Eye (tissue), 1 donor: ENCODE data around the gene SMOC2.
A peak's percentile ranks its signal among the peaks of the same experiment; 100 is the strongest.

ENCODE experiments used
- DNase-seq: peaks from one replicate; pipeline ENCODE4 v3.0.0-alpha.2; 2015

Gene SMOC2

DNA sequence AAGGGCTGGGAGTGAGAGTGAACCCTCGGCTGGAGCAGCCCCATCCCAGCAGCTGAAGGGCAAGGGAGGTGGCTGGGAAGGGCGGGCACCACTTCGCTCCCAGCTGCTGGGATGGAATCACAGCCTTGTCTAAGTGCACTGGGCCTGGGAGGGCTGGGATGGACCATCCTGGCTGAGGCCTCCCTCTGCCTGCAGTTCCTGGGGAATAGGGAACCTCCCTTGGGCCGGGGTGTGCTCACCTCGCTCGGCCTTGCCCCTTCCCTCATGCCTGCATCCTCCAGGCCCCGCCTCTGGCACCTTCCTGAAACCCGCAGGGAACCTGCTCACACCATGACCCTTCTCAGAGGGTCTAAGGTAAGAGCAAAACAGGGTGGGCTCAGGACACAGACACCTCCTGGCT is 53.7 kb downstream of the SMOC2 start:
- no peak for DNase-seq

DNA sequence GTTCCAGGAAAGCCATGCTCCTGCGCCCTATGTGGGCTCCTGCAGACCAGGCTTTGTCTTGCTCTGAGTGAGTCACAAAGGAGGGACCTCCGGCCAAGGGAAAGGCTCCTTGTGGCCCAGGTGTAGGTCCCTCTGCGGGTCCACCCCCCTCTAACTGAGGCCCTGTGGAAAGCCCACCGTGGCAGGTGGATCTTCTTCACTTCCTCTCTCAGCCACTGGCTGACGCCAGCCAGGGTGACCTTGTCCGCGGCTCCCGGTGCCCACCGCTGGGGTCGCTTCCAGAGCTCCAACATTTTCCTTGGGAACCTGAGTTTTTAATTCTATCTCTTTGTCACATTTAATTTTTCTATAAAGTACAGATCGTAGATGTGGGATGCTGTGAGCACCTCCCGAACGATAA is 54.1 kb downstream of the SMOC2 start:
- DNase-seq: no peak

DNA sequence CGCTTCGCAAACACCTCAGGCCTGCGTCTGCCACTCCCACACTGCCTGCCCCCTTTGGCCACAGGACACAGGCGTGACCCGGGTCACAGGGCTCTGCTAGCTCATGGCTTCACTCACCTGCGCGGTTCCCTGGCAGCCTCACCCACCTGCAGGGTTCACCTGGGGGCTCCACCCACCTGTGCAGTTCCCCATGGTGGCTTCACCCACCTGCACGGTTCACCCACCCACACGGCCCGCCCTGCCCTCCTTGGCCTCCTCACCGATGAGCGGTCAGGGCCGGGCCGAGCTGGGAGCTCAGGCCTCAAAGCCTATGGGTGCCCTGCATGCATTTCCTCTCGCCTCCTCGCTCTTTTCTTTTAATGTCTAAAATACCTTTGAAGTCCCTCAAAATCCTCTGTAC is 54.7 kb downstream of the SMOC2 start:
- DNase-seq: no peak

DNA sequence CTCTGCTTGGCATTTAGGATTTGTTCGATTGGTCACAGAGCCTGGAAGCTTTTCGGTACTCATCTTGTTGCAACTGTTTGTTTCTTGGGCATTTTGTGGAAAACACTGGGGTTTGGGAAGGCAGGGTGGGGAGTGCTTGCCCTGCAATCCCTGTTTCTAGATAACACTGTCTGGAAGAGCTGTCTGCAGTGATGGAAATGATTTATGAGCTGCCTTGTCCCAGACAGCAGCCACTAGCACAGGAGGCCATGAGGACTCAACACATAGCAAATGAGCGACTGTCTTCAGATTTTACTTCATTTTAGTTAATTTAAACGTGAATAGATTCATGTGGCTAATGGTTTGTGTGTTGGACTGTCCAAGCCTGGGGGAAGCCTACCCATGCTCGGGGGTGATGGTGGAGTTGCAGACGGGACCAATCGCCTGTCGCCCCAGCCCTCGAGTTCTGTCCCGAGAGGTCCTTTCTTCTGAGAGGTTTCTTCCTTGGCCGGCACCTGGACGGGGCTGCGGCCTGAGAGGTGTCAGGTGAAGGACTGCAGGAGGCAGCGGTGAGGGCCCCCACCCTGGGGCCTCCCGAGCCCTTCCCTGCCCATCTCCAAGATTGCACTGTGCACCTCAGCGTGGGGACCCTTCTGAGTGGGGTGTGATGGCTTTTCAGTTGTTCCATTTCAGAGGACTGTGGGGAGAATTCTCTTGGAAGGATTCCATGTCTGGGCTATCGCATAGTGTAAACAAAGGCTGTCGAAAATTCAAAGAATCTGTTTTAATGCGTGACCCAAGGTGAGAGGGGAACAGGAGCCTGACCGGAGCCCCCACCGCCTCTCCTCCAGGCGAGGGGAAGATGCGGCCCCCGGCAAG is 55.4 kb downstream of the SMOC2 start:
- no peak for DNase-seq

DNA sequence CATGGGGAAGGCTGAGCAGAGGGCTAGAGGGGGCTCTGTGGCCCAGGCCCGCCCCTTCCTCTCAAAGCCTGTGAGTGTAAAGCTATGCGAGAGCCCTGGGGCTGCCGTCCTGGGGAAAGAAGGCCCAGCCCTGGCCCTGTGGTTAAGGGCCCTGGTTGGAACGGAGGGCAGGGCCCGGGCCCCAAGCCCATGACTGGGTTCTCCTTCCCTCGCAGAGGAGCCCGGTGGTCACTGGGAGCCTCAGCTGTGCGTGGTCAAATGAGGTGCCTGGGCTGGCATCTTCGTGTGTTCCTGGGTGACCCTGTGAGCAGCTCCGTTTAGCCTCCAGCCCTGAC is 56.0 kb downstream of the SMOC2 start:
- no peak for DNase-seq

DNA sequence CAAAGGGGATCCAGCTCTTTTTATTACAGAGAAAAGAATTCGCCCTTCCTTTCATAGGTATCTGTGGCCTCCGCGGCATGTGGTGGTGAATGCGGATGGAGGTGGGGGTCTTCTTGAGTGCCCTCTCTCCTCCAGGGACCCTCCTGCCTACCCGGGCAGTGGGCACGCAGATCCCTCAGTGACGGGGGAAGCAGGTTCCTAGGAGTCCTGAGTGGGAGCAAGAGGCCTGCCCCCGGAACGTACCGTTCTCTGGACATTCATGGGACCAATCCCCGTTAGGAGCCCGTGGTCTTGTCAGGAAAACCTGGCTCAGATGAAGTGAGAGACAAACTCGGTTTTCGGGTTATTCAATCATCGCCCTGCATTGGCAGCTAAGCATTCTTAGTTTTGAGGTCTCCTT is 56.4 kb downstream of the SMOC2 start:
- no peak for DNase-seq

DNA sequence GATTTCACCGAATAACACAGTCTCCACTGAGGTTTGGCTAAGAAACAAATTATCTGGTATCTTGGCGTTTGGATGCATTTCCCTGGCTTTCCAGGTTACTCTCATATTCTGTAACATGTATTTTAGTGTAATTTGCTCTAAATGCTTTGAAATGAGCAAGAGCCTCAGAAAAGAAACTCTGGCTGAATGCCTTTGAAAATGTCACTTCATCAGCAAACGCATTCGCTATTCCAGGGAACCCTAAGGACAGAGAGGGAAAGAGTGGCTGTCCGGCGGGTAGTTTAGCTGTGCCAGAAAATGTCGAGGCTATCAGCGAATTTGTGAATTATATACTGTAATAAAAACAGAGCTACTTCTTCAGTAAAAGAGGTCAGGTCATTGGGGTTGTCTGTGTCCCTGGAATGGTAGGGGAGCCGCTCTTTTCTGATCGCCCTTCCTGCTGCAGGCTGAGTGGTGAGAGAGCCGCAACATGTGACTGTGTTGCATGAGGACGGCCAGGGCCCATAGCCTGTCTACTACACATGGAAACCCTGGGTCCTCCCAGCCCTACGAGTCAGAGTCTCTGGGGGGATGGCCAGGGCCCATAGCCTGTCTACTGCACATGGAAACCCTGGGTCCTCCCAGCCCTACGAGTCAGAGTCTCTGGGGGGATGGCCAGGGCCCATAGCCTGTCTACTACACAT is 57.3 kb downstream of the SMOC2 start:
- DNase-seq: peak; percentile 24

DNA sequence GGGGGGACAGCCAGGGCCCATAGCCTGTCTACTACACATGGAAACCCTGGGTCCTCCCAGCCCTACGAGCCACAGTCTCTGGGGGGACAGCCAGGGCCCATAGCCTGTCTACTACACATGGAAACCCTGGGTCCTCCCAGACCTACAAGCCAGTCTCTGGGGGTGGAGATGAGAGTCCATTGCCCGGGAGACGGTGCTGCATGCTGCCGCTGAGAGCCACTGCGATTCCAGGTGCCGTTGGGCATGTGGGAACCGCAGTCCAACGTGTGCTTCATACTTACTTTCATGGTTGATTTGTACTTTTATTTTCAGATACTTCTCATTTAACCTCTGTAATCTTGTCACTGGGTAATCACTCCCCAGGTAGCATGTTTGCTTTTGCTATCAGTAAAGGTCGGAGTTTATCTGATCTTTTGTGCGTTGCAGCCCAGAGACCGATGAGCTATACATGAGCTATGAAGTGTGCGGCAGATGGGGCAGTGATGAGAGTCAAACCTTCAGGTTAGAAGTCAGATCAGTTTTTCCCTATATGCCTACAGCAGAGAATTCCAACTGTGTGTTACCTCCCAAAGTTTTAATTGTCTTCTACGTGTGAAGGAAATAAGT is 58.2 kb downstream of the SMOC2 start:
- DNase-seq: no peak

DNA sequence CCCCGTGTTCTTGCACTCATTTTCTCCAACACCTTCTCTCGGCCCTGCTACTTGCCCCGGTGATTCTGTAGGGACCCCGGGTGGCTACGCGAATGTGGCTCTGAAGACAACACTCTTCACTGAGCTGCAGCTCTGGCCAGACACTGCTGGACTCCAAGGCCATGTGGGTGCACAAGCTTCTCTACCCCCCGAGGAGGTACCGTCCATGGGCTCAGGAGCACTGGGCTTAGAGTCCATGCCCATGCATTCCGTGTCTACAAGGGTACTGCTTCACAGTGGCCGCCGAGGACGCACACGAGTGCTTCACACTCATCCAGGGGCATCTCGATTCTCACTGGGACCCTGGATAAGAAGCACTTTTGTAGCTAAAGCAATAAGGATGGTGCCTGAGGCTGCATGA is 59.5 kb downstream of the SMOC2 start:
- DNase-seq: no peak

DNA sequence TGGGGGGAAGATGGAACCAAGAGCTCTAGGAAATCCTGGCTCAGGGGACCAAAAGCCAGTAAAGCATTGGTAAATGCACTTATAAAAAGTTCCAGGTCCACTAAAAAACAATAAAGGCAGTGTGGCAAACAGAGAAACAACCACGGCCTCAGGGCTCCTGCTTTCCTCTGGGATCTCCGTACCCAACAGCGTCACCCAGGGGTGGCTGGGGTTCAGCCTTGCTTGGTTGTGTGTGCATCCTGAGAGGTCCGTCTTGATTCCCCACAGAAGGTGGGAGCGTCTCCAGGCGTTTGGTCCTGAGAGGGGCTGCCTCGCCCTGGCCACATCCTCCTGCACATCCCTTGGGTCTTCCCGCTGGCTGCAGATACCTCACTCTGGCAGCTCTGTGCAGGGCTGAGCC is 60.6 kb downstream of the SMOC2 start:
- DNase-seq: no peak

DNA sequence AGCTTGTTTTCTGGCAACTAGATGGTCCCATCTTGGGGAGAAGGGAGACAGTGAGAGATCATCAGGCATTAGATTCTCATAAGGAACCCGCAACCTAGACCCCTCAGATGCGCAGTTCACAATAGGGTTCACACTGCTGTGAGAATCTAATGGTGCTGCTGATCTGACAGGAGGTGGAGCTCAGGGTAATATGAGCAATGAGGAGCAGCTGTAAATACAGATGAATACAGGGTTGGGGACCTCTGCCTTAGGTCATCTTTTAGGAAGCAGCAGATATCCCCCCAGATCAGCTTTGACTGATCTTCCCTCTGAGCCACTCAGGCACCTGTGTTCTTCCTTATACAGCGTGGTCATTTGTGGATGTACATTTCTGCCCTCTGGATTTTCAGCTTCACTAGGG is 63.4 kb downstream of the SMOC2 start:
- DNase-seq: no peak

DNA sequence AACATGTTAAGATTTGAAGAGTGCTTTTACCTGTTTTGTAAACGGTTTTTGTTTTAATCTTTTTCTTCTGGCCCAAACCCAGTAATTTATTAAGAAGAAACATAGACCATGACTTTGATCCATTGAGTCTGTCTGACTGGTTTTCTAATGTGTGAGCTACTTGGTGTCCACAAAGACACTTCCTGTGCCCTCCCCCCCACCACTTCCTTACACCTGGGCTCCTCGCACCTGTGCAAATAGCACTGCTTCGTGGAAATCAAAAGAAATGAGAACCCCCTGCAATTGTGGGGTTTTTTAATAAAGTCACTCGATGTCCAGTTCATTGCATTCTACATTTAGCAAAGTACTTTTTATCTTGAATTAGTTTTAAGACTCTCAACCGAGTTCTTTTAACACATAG is 65.5 kb downstream of the SMOC2 start:
- DNase-seq: no peak

DNA sequence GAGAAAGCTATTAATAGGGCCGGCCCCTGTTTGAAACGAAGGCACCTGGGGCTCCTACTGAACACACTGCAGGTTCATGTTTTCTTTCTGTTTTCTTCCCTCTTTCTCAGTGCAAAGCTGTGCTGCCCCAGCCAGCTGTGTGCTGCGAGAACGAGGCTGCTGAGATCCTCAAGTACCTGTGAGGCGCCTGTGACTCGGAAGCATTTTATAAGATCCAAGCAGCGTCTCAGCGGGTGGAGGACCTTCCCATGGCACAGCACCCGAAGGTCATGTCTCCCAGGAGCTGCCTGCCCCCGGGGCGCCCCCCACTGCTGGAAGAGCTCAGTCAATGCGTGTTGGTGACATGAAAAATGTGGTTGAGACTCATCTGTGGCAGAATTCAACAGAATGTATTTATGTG is 66.3 kb downstream of the SMOC2 start:
- DNase-seq: no peak

DNA sequence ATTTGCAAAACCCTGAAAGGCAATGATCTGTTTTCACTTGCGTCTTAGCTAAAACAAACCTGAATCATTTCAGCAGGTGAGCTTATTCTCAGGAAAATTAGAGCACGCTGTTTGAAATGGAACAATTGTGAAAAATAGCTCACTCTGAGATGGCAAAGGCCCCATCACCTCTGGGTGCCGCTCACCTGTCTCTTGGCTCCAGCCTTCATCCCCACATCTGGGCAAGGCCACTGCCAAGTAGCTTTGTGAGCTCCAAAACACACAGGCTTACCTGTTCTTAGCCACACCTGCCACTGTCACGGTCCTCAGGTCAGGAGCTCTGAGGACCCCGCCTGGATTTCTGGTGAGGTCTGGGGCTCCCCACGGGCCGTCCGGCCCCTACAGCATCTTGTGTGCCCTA is 66.7 kb downstream of the SMOC2 start:
- no peak for DNase-seq

DNA sequence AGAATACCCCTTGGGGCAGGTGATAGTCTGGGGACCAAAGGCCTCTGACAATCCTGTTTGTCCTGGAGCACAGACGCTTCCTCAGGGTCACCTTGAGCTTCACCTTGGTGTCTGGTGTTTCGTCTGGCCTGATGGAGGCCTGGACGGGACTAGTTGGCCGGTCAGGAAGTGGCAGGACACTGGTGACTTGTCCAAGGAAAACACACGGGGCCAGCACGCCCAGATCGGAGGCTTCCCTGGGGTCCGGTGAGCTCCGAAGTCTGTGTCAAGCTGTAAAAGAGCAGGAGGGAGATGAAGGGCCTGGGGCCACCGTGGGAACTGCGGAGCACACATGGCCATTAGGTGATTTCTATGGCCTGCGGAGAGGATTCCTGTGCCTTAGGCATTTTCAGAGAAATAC is 67.9 kb downstream of the SMOC2 start:
- no peak for DNase-seq

DNA sequence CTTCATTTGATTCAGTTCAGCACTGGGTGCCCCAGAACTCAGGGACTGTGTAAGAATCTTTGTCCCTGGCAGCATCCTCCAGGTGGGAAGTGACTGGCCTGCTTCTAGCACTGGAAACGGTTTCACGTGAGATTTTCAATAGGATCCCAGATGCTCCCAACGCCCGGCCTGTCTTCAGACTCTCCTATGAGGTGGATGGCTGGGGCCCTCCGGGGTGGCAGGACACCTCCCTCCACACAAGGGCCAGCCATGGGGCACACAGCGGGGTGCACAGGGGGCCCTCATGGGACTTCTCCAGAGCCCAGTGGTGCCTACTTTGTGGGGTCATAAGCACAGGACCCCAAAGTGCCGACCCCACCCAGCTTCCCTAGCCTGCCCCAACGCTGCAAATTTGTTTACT is 72.8 kb downstream of the SMOC2 start:
- no peak for DNase-seq

DNA sequence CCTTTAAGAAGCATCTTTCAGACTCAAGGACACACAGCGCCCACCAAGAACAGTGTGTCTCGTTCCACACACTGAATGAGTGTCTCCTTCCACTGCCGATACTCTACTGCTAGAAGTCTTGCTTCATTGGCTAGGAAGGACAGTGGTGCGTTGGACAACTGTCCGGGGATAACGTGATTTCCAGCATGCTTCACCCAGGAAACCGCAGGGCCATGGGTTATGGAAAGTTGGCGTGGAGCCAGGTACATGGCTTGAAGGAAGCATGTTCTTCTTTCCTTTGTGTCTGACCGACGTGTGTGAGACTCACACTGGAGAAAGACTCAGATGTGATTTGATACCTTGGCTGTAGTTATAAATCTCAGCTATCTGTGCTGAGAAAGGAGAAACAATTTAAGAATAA is 73.2 kb downstream of the SMOC2 start:
- no peak for DNase-seq

DNA sequence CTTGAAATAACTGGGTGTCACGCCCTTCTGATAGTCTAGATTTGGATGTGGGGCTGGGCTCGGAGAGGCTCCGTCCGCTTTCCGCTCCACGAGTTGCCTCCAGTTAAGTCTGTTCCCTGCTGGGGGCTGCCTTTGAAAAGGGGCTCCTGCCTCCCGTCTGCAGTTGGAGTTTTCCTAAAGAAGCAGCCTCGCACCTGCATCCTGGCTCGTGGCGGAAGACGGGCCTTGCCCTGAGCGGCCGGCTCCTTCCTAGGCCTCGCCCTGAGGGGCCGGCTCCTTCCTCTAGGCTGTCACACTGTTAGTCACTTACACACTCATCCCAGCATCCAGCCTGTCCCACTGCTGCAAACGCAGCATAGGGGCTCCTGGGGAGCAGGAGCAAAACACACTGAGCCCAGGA is 74.4 kb downstream of the SMOC2 start:
- DNase-seq: no peak

DNA sequence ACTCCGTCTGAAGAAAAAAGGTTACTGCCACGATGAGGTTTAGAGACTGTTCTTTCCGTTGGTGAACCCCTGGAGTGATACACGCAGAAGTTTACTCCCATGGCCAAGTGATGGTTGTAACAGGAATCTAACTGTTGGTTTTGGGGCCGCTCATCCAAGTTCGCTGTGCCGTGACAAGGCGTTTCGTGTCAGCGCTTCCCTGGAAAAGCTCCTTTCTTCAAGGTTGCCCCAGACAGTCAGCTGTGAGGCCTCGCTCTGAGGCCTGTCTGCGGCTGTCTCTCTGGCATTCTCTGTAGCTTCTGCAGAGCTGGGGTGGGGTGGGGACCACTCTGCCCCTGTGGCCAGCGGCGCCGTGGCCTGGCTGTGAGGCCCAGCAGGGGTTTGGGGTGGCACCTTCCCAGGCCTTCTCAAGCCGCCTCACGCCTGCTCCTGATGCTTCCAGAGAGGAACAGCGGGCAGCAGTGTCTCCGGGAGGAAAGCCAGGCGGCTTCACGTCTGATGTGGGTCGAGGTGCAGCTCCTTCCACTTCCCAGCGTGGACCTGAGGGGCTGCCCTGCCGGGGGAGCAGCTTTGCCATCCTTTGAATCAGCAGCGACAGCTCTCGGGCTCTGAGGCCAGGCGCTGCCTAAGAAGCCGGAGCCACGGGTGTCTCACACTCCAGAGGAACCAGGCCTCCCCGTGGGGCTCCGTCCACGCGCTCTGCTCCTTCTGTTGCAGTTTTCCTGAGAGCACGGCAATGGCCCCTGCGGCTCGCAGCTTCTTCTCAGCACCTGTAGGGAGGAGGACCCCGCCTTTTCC is 76.2 kb downstream of the SMOC2 start:
- DNase-seq: no peak

DNA sequence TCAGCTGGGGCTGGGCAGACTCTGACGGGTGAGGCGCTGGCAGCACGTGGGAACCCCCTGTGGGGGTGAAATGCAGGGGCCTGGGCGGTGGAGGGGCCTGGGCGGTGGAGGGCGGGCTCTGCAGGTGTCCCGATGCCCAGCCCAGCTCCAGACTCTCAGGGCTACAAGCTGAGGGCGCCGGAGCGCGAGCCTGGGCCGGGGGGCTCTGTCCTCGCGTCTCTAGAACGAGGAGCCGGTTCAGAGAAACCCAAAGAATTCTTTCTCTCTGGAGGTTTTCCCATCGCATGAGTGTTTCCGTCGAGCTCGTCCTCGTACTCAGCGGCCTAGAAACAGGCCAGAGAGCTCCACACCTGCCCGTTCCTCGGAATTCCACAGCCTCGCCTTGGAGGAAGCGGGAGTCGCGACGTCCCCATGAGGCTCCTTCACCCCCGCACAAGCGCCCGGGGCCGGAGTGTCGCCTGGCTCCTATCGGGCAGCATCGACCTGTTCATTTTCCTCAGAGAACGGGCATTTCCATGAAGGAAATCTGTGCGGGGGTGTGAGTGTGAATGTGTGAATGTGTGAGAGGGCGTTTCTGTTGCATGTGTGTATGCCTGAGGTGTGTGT is 76.9 kb downstream of the SMOC2 start:
- DNase-seq: no peak

DNA sequence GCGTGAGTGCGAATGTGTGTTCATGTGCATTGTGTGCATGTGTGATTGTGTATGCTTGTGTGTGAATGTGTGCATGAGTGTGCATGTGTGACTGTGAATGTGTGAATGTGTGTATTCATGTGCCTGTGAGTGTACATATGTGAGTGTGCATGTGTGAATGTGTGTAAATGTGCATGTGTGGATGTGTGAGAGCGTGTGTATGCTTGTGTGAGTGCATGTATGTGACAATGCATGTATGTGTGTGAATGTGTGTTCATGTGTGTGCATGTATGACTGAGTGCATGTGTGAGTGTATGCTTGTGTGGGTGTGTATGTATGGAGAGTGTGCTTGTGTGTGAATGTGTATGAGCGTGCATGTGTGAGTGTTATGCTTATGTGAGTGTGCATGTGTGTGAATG is 77.4 kb downstream of the SMOC2 start:
- no peak for DNase-seq

DNA sequence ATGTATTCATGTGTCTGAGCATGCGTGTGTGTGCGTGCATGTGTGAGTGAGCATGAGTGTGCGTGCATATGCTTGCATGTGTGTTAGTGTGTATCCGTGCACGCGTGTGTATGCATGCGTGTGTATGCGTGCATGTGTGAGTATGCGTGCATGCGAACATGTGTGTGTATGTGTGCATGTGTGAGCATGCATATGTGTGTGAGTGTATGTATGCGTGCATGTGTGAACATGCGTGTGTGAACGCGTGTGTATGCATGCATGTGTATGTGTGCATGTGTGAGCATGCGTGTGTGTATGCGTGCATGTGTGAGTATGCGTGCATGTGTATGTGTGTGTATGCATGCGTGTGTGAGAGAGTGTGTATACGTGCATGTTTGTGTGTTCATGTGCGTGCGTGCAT is 77.9 kb downstream of the SMOC2 start:
- no peak for DNase-seq

DNA sequence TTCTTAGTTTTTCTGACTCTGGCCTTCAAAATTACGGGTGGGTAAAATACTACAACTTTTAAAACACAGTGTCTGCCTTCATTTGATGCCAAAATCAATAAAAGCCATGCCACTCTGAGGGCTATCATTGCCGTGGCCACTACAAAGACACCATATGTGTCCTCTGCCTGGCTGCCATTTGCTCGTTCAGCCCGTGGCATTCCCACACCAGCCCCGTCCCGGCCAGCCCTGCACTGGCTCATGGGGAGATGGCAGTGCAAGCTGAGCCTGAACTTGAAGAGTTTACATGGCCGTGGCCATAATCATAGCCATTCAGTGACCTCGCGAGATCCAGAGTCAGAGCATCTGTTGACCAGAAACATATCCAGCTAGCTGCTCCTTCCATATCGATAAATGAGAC is 79.2 kb downstream of the SMOC2 start:
- DNase-seq: no peak
